ENCODE measurements around the gene MAP3K3.

MAP3K3 gene

DNA sequence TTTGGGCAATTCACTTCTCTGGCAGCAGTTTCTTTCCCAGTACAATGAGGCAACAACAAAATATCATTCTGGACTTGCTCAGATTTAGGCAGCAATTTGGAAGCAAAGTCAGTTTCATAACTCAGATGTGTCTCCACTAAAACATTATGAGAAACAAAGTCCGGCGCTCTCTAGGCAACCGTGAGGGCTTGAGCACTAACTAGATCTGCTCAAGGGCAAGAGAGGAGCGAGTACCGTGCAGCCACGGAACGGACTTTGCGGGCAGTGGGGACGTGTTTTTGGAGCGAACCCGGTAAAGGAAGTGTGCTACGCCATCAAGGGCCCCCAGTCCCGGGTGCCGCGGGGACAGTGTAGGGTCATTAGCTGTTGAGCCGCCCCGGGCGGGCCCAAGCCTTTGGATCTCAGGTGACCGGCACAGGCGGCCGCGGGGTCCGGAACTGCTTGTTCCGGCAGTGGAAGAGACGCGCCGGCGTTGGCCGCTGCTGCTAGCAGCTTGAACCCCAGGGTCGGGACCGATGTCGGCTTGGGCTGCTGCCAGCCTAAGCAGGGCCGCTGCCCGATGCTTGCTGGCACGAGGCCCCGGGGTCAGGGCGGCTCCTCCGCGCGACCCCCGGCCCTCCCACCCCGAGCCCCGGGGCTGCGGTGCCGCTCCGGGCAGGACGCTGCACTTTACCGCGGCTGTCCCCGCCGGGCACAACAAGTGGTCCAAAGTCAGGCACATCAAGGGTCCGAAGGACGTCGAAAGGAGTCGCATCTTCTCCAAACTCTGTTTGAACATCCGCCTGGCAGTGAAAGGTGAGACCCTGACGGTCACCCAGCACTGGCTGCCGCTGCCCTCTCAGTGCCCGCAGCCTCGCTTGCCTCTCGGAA is 21.4 kb upstream of the MAP3K3 start, which contains the start of gene TACO1:
TACO1 (plus strand) TSS at position 327 of the 870 bp plus-strand sequence; CDS start at position 516, 189 bp downstream.
- peak within 1 kb of the TSS; percentile 64 for H3K4me3 ChIP-seq (replicated peaks; ENCODE audit: insufficient read depth, low read length)
- TF ChIP-seq SPI1 (IDR thresholded peaks at IDR 0.05; ENCODE audit: borderline replicate concordance, low read depth) = no peak
- TF ChIP-seq, protein P1, sequence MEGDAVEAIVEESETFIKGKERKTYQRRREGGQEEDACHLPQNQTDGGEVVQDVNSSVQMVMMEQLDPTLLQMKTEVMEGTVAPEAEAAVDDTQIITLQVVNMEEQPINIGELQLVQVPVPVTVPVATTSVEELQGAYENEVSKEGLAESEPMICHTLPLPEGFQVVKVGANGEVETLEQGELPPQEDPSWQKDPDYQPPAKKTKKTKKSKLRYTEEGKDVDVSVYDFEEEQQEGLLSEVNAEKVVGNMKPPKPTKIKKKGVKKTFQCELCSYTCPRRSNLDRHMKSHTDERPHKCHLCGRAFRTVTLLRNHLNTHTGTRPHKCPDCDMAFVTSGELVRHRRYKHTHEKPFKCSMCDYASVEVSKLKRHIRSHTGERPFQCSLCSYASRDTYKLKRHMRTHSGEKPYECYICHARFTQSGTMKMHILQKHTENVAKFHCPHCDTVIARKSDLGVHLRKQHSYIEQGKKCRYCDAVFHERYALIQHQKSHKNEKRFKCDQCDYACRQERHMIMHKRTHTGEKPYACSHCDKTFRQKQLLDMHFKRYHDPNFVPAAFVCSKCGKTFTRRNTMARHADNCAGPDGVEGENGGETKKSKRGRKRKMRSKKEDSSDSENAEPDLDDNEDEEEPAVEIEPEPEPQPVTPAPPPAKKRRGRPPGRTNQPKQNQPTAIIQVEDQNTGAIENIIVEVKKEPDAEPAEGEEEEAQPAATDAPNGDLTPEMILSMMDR (IDR thresholded peaks at IDR 0.05; ENCODE audit: insufficient read depth, low read length) = no peak
- TF ChIP-seq GABPA (IDR thresholded peaks at IDR 0.05; ENCODE audit: low read depth) = peak; percentile 99
- TF ChIP-seq, protein P2, sequence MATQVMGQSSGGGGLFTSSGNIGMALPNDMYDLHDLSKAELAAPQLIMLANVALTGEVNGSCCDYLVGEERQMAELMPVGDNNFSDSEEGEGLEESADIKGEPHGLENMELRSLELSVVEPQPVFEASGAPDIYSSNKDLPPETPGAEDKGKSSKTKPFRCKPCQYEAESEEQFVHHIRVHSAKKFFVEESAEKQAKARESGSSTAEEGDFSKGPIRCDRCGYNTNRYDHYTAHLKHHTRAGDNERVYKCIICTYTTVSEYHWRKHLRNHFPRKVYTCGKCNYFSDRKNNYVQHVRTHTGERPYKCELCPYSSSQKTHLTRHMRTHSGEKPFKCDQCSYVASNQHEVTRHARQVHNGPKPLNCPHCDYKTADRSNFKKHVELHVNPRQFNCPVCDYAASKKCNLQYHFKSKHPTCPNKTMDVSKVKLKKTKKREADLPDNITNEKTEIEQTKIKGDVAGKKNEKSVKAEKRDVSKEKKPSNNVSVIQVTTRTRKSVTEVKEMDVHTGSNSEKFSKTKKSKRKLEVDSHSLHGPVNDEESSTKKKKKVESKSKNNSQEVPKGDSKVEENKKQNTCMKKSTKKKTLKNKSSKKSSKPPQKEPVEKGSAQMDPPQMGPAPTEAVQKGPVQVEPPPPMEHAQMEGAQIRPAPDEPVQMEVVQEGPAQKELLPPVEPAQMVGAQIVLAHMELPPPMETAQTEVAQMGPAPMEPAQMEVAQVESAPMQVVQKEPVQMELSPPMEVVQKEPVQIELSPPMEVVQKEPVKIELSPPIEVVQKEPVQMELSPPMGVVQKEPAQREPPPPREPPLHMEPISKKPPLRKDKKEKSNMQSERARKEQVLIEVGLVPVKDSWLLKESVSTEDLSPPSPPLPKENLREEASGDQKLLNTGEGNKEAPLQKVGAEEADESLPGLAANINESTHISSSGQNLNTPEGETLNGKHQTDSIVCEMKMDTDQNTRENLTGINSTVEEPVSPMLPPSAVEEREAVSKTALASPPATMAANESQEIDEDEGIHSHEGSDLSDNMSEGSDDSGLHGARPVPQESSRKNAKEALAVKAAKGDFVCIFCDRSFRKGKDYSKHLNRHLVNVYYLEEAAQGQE (IDR thresholded peaks at IDR 0.05; ENCODE audit: insufficient replicate concordance, low read depth) = peak; percentile 49
- TF ChIP-seq POLR2AphosphoS5 (IDR thresholded peaks at IDR 0.05; ENCODE audit: low read depth) = peak; percentile 94
- H3K27ac ChIP-seq (replicated peaks) = peak within 1 kb of the TSS; percentile 81
- no peaks in the 10 kb centered on the region for H3K27me3 ChIP-seq (ENCODE audit: insufficient read depth, poor library complexity, severe bottlenecking)
- DNase-seq (ENCODE audit: low read depth in 1 of 2, low spot score in 1 of 2) = peak; percentile 78 to 86

DNA sequence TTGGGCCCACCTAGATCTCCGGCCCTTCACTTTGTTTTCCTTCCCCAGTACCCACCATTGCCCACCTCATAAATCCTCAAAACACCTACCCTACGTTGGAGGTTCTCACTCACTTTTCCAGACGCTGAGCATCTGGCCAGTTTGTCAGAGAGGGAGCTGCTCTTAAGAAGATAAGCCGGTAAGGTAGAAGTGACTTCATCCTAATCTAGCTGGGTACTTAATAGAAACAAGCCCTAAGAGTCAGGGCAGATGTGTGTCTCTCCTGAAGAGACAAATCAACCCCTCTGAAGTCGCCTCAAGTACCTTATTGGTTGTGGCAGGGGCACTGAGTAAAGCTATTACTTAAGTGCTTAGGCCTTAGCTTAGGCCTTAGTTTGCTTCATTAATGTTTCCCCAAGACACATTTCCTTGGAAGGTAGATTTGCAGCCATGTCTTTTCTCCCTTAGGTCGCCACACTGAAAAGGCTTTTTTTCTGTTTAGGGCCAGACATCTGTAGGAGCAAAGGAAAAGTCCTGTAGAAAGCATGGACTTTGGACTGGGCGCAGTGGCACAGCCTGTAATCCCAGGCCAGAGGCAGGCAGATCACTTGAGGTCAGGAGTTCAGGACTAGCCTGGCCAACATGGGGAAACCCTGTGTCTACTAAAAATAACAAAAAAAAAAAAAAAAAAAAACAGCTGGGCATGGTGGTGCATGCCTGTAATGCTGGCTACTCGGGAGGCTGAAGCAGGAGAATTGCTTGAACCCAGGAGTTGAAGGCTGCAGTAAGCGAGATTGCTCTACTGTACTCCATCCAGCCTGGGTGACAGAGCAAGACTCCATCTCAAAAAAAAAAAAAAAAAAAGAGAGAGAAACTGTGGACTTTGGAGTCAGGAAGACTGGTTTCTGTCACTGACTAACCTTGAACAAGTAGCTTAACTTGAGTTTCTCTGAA is 20.5 kb upstream of the MAP3K3 start:
- peak overlapping the region; percentile 64 for H3K4me3 ChIP-seq (replicated peaks; ENCODE audit: insufficient read depth, low read length)
- H3K27me3 ChIP-seq (ENCODE audit: insufficient read depth, poor library complexity, severe bottlenecking) = no peaks in the 10 kb centered on the region
- no peak for DNase-seq (ENCODE audit: low read depth in 1 of 2, low spot score in 1 of 2)
- H3K27ac ChIP-seq (replicated peaks) = peak overlapping the region; percentile 81
- no peak for TF ChIP-seq GABPA (IDR thresholded peaks at IDR 0.05; ENCODE audit: low read depth)
- TF ChIP-seq POLR2AphosphoS5 (IDR thresholded peaks at IDR 0.05; ENCODE audit: low read depth) = no peak
- TF ChIP-seq SPI1 (IDR thresholded peaks at IDR 0.05; ENCODE audit: borderline replicate concordance, low read depth) = no peak
- TF ChIP-seq, protein P2 (IDR thresholded peaks at IDR 0.05; ENCODE audit: insufficient replicate concordance, low read depth) = no peak
- TF ChIP-seq, protein P1 (IDR thresholded peaks at IDR 0.05; ENCODE audit: insufficient read depth, low read length) = no peak

DNA sequence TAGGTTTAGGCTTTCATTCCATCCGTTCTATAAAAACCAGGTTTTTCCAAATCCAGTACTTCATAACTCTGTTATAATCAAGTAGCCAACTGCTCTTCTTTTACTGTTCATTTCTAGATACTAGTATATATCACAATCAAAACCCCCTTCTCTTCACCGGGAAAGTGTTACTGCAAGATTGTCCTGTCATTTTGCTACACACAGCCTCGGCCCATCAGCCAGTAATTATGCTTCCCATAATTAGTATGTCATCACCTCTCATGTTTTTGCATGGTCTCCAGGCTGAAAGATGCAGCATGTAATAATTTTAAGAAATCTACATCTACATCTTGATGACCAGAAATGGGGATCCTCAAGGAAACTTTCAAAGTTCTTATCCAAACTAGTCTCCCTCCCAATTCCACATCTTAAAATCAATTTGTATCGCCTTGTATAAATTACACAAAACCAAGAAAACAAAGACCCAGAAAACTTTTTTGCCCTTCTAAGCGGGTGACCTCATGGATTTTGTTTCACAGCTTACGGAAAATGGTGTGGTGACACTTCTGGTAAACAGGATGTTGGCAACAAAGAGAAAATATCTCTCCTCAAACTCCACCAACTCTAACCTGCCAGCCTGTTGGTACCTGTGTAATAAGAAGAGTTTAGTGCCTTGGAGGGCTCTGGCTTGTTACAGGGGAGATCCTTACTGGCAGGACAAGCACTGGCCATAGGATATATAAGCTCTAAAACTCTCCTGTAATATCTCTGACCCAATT is 12.2 kb upstream of the MAP3K3 start:
- Histone ChIP-seq H3K4me3 (replicated peaks; ENCODE audit: insufficient read depth, low read length) (no peak overlapping the region), H3K27ac (replicated peaks) (no peak overlapping the region), H3K27me3 (ENCODE audit: insufficient read depth, poor library complexity, severe bottlenecking) (no peaks in the 10 kb centered on the region)
- no peak for DNase-seq (ENCODE audit: low read depth in 1 of 2, low spot score in 1 of 2)
- TF ChIP-seq, protein P2 (IDR thresholded peaks at IDR 0.05; ENCODE audit: insufficient replicate concordance, low read depth) = no peak
- no peak for TF ChIP-seq GABPA (IDR thresholded peaks at IDR 0.05; ENCODE audit: low read depth)
- TF ChIP-seq POLR2AphosphoS5 (IDR thresholded peaks at IDR 0.05; ENCODE audit: low read depth) = no peak
- TF ChIP-seq SPI1 (IDR thresholded peaks at IDR 0.05; ENCODE audit: borderline replicate concordance, low read depth) = no peak
- TF ChIP-seq, protein P1 (IDR thresholded peaks at IDR 0.05; ENCODE audit: insufficient read depth, low read length) = no peak

All from HL-60 (cell line).